MM.1S (cell line): Measurements from ENCODE around the gene NLGN1.

Experiments
- DNase-seq: peaks from one replicate; pipeline ENCODE4 v3.0.0-alpha.2; 2015
- H2AFZ ChIP-seq: fragments of 300-600 bp; sonication (generic); 2 replicates; pipeline ENCODE4 v1.6.0; 2016; ENCODE audit warnings: antibody characterized with exemption, low read length
- H3F3A ChIP-seq: fragments of 300-600 bp; sonication (generic); 2 replicates; pipeline ENCODE4 v1.6.1; 2016; ENCODE audit warnings: mild to moderate bottlenecking, antibody characterized with exemption, low read length, moderate library complexity, mixed read lengths; ENCODE audit not compliant: insufficient read depth
- H3K27ac ChIP-seq: fragments of 300-600 bp; sonication (generic); 2 replicates; pipeline ENCODE4 v1.5.1; 2016; ENCODE audit warnings: mild to moderate bottlenecking, low read length
- H3K27me3 ChIP-seq: fragments of 300-600 bp; sonication (generic); replicated peaks from 2 replicates; pipeline ENCODE4 v1.6.0; 2016; ENCODE audit warnings: low read length; ENCODE audit not compliant: insufficient read depth
- H3K36me3 ChIP-seq: fragments of 300-600 bp; sonication (generic); replicated peaks from 2 replicates; pipeline ENCODE4 v1.6.1; 2016; ENCODE audit warnings: mild to moderate bottlenecking, low read length, mixed read lengths; ENCODE audit not compliant: insufficient read depth
- H3K4me1 ChIP-seq: fragments of 300-600 bp; sonication (generic); 2 replicates; pipeline ENCODE4 v1.6.1; 2016; ENCODE audit warnings: low read length, mixed read lengths
- H3K4me2 ChIP-seq: fragments of 300-600 bp; sonication (generic); 2 replicates; pipeline ENCODE4 v1.6.0; 2016; ENCODE audit warnings: low read depth, low read length
- H3K4me3 ChIP-seq: fragments of 300-600 bp; sonication (generic); 2 replicates; pipeline ENCODE4 v1.5.1; 2016; ENCODE audit warnings: low read length, mixed read lengths
- H3K79me2 ChIP-seq: fragments of 300-600 bp; sonication (generic); 2 replicates; pipeline ENCODE4 v1.6.1; 2016; ENCODE audit warnings: mixed run types, low read length, mixed read lengths
- H3K9ac ChIP-seq: fragments of 300-600 bp; sonication (generic); 2 replicates; pipeline ENCODE4 v1.6.1; 2016; ENCODE audit warnings: low read length, mixed read lengths
- H3K9me2 ChIP-seq: fragments of 300-600 bp; sonication (generic); replicated peaks from 2 replicates; pipeline ENCODE4 v1.6.1; 2016; ENCODE audit warnings: mild to moderate bottlenecking, low read length, mixed read lengths; ENCODE audit not compliant: insufficient read depth
- H3K9me3 ChIP-seq: fragments of 300-600 bp; sonication (generic); replicated peaks from 2 replicates; pipeline ENCODE4 v1.6.1; 2016; ENCODE audit warnings: mild to moderate bottlenecking, low read length, mixed read lengths; ENCODE audit not compliant: insufficient read depth
- H4K20me1 ChIP-seq: fragments of 300-600 bp; sonication (generic); 2 replicates; pipeline ENCODE4 v1.6.1; 2016; ENCODE audit warnings: mild to moderate bottlenecking, low read length, moderate library complexity, mixed read lengths; ENCODE audit not compliant: insufficient read depth
- EZH2 ChIP-seq: fragments of 300-600 bp; sonication (generic); optimal IDR thresholded peaks from 2 replicates; pipeline ENCODE3; 2017; ENCODE audit warnings: low read depth, mild to moderate bottlenecking, antibody characterized with exemption, low read length, mixed read lengths
- EZH2phosphoT487 ChIP-seq: fragments of 300-600 bp; sonication (generic); IDR thresholded peaks from 2 replicates; pipeline ENCODE4 v1.6.1; 2018; ENCODE audit warnings: antibody characterized with exemption, low read length
- TF ChIP-seq, protein P1 (sequence below): fragments of 300-600 bp; sonication (generic); IDR thresholded peaks from 2 replicates; pipeline ENCODE4 v1.5.1; 2016; ENCODE audit warnings: antibody characterized with exemption, low read length, mixed read lengths

NLGN1 gene

DNA sequence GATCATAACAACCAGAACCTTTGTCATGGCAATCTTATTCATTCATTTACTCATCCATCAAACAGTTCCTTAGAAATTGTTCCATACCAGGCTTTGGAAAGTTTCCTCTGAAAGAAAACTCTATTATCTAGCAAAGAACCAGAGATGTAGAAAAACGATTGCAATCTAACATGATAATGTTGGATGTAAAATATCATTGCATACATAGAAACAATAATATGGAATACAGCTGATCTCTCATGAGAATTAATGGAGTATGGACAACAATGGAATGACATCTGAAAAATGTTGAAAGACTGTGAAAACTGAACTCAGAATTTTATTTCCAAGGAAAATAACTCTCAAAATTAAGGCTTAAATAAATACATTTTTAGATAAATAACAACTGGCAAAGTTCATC, 665.4 kb downstream of the NLGN1 start:
- Histone ChIP-seq H3K4me1 (0 out of 2 replicates have a peak, but pooled peaks cover 4% of the 10 kb centered on the region), H2AFZ (no peak overlapping the region), H3K9me2 (no peaks in the 10 kb centered on the region), H4K20me1 (no peaks in the 10 kb centered on the region), H3K79me2 (no peaks in the 10 kb centered on the region), H3F3A (no peaks in the 10 kb centered on the region), H3K9me3 (no peaks in the 10 kb centered on the region), H3K9ac (no peak overlapping the region), H3K27me3 (no peaks in the 10 kb centered on the region), H3K27ac (no peak overlapping the region), H3K4me3 (no peak overlapping the region), H3K4me2 (no peak overlapping the region), H3K36me3 (no peaks in the 10 kb centered on the region; the same call in 1 of the 2 replicates)
- no peak for DNase-seq
- TF ChIP-seq EZH2phosphoT487: no peak
- TF ChIP-seq, protein P1, sequence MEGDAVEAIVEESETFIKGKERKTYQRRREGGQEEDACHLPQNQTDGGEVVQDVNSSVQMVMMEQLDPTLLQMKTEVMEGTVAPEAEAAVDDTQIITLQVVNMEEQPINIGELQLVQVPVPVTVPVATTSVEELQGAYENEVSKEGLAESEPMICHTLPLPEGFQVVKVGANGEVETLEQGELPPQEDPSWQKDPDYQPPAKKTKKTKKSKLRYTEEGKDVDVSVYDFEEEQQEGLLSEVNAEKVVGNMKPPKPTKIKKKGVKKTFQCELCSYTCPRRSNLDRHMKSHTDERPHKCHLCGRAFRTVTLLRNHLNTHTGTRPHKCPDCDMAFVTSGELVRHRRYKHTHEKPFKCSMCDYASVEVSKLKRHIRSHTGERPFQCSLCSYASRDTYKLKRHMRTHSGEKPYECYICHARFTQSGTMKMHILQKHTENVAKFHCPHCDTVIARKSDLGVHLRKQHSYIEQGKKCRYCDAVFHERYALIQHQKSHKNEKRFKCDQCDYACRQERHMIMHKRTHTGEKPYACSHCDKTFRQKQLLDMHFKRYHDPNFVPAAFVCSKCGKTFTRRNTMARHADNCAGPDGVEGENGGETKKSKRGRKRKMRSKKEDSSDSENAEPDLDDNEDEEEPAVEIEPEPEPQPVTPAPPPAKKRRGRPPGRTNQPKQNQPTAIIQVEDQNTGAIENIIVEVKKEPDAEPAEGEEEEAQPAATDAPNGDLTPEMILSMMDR: no peak
- no peak for TF ChIP-seq EZH2

DNA sequence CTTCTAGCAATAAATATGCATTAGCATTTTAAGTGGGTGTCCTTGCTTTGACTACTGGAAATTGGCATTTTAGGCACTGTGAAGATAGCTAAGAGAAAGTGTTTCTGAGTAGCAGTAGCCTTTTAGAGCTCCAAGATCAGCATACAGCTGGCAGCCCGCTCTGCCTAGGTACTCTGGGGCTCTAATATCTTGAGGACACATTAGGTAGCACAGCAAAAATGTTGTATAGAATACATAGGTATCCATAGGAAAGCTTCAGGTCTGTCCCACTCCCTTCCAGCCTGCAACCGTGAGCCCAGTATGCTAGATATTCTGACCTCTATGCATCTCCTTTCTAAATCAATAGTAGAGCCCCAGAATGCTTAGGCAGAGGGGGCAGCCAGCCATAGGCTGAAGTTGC, 670.5 kb downstream of the NLGN1 start:
- no peaks in the 10 kb centered on the region for H4K20me1 ChIP-seq
- no peak overlapping the region for H3K9ac ChIP-seq
- no peak overlapping the region for H3K27ac ChIP-seq
- no peak for DNase-seq
- H3K9me2 ChIP-seq: no peaks in the 10 kb centered on the region
- no peaks in the 10 kb centered on the region for H3K27me3 ChIP-seq
- H3F3A ChIP-seq: no peaks in the 10 kb centered on the region
- 0 out of 2 replicates have a peak, but pooled peaks cover 4% of the 10 kb centered on the region for H3K4me1 ChIP-seq
- no peak overlapping the region for H3K4me3 ChIP-seq
- no peaks in the 10 kb centered on the region for H3K79me2 ChIP-seq
- no peaks in the 10 kb centered on the region for H3K9me3 ChIP-seq
- H3K4me2 ChIP-seq: no peak overlapping the region
- no peaks in the 10 kb centered on the region for H3K36me3 ChIP-seq
- H2AFZ ChIP-seq: no peak overlapping the region
- TF ChIP-seq EZH2 (no peak), EZH2phosphoT487 (no peak)
- TF ChIP-seq, protein P1: no peak

- no peaks in the 10 kb centered on the region for H3K9me2 ChIP-seq
- no peak overlapping the region for H2AFZ ChIP-seq
- TF ChIP-seq EZH2: no peak
- TF ChIP-seq EZH2phosphoT487: no peak
- TF ChIP-seq, protein P1: no peak
Observed at GRCh38 chr3:174072675-174073074, 675.1 kb downstream of the NLGN1 start.

More at GRCh38 chr3:174072675-174073074, 675.1 kb downstream of the NLGN1 start:
- Histone ChIP-seq H3K27ac (no peak overlapping the region), H3K4me1 (no peaks in the 10 kb centered on the region), H3K4me3 (no peak overlapping the region), H3K9me3 (no peaks in the 10 kb centered on the region), H3K27me3 (no peaks in the 10 kb centered on the region), H3F3A (no peaks in the 10 kb centered on the region), H3K36me3 (no peaks in the 10 kb centered on the region), H3K79me2 (no peaks in the 10 kb centered on the region), H3K9ac (no peak overlapping the region), H3K4me2 (no peak overlapping the region), H4K20me1 (no peaks in the 10 kb centered on the region)
- DNase-seq: no peak
